Vagina (tissue), 2 donors: ENCODE results near the gene MED8.

Experiments
- POLR2AphosphoS5 ChIP-seq, 2 donors: sonication (generic); formaldehyde crosslinking; IDR thresholded peaks; one replicate each; pipeline ENCODE4 v1.9.0; 2017; ENCODE audit warnings: antibody characterized with exemption in 2 of 2, mild to moderate bottlenecking in 2 of 2, low read depth in 1 of 2; ENCODE audit not compliant: insufficient read depth in 1 of 2
- TF ChIP-seq, protein P1 (sequence below), 3 experiments: fragments of 450-650 bp in 2 of 3; fragments of 200-600 bp in 1 of 3; sonication (generic) in 1 of 3; IDR thresholded peaks; one replicate each; pipeline ENCODE4 v1.5.1; 2017 to 2019; ENCODE audit warnings: antibody characterized with exemption in 3 of 3, mild to moderate bottlenecking in 2 of 3, moderate library complexity in 2 of 3

DNA sequence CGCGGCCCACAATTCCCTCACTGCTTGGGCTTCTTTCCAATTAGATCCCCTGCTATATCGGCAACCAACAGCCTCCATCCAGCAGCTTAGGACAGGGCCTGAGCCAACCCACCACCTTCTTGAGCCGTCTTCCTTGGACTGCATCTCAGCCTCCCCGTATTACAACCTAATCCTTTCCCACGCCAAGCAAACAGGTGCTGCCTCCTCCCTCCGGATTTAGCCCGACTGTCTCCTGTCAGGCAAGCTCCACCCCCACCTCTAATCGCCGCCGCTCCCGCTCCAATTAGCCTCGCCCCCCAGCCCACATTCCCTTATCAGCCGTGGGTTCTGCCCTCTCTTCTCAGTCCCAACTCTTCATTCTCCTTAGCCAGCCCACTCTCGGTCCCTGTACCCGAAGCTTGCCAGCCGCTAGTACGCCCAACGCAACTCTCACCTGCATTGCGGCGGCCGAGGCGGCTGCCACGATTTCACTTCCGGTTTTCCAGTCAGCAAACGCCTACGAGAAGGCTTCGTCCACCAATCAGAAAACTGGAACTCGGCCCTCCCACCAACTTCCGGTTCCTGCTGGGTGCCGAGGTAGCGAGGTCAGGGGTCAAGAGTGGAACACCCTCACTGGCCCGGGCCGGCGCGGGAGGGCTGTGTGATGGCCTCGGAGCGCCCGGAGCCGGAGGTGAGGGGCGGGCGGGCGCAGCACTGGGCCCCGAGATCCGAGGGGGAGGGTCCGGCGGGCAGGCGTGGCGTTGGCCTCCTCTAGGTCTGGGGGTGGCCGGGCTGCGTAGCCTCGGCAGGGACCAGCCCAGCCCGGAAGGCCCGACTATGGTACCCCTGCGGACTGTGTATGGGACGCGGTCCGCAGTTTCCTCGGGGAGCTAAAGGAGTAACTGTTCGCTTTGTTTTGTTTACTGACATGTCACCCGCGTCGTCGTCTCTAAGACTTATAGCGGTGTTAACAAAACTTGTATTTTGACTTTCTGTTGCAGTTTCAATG is at the start of gene MED8, which contains the start of gene SZT2:
- TF ChIP-seq, protein P1, sequence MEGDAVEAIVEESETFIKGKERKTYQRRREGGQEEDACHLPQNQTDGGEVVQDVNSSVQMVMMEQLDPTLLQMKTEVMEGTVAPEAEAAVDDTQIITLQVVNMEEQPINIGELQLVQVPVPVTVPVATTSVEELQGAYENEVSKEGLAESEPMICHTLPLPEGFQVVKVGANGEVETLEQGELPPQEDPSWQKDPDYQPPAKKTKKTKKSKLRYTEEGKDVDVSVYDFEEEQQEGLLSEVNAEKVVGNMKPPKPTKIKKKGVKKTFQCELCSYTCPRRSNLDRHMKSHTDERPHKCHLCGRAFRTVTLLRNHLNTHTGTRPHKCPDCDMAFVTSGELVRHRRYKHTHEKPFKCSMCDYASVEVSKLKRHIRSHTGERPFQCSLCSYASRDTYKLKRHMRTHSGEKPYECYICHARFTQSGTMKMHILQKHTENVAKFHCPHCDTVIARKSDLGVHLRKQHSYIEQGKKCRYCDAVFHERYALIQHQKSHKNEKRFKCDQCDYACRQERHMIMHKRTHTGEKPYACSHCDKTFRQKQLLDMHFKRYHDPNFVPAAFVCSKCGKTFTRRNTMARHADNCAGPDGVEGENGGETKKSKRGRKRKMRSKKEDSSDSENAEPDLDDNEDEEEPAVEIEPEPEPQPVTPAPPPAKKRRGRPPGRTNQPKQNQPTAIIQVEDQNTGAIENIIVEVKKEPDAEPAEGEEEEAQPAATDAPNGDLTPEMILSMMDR (IDR thresholded peaks at IDR 0.05): no peak
- TF ChIP-seq POLR2AphosphoS5 (IDR thresholded peaks at IDR 0.05; ENCODE audit: insufficient read depth in 1 of 2, low read depth in 1 of 2): peak; percentile 93
